ENCODE measurements around the gene EFHC1.

DNA sequence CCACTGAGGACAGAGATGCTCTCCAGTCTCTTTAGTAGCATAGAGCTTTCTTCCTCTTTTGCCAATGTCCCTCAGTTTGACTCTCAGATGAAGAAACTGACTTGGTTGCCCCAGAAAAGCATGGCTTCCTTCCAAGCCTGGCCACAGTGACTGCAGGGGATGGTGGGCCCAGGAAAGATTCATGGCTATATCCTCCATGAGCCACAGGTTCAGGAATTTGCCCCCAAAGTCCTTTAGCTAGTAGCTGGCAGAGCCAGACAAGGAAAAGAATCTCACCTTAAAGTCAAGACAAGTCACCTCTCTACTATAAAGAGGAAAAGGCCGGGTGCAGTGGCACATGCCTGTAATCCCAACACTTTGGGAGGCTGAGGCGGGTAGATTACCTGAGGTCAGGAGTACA is 113.3 kb downstream of the EFHC1 start:
- TF ChIP-seq ZNF432 (CRISPR knock-in tag; IDR thresholded peaks at IDR 0.05; ENCODE audit: borderline replicate concordance) (no peak), KLF12 (CRISPR knock-in tag; IDR thresholded peaks at IDR 0.05; ENCODE audit: borderline replicate concordance) (no peak), ZNF501 (CRISPR knock-in tag; IDR thresholded peaks at IDR 0.05) (no peak), BHLHE40 (IDR thresholded peaks at IDR 0.05; ENCODE audit: low read length) (no peak), ZNF207 (IDR thresholded peaks at IDR 0.05; ENCODE audit: borderline replicate concordance) (no peak), POLR2AphosphoS5 (IDR thresholded peaks at IDR 0.05; ENCODE audit: low read depth, low read length) (no peak), CBX2 (IDR thresholded peaks at IDR 0.05; ENCODE audit: low read depth, low read length) (no peak), CBX2 (CRISPR knock-in tag; IDR thresholded peaks at IDR 0.05; ENCODE audit: low read depth) (no peak), KLF9 (CRISPR knock-in tag; IDR thresholded peaks at IDR 0.05; ENCODE audit: low read depth) (no peak), ZFAT (CRISPR knock-in tag; conservative IDR thresholded peaks at IDR 0.05) (no peak)
- TF ChIP-seq, protein P1, sequence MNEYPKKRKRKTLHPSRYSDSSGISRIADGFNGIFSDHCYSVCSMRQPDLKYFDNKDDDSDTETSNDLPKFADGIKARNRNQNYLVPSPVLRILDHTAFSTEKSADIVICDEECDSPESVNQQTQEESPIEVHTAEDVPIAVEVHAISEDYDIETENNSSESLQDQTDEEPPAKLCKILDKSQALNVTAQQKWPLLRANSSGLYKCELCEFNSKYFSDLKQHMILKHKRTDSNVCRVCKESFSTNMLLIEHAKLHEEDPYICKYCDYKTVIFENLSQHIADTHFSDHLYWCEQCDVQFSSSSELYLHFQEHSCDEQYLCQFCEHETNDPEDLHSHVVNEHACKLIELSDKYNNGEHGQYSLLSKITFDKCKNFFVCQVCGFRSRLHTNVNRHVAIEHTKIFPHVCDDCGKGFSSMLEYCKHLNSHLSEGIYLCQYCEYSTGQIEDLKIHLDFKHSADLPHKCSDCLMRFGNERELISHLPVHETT (CRISPR knock-in tag; conservative IDR thresholded peaks at IDR 0.05) = no peak
- TF ChIP-seq, protein P2, sequence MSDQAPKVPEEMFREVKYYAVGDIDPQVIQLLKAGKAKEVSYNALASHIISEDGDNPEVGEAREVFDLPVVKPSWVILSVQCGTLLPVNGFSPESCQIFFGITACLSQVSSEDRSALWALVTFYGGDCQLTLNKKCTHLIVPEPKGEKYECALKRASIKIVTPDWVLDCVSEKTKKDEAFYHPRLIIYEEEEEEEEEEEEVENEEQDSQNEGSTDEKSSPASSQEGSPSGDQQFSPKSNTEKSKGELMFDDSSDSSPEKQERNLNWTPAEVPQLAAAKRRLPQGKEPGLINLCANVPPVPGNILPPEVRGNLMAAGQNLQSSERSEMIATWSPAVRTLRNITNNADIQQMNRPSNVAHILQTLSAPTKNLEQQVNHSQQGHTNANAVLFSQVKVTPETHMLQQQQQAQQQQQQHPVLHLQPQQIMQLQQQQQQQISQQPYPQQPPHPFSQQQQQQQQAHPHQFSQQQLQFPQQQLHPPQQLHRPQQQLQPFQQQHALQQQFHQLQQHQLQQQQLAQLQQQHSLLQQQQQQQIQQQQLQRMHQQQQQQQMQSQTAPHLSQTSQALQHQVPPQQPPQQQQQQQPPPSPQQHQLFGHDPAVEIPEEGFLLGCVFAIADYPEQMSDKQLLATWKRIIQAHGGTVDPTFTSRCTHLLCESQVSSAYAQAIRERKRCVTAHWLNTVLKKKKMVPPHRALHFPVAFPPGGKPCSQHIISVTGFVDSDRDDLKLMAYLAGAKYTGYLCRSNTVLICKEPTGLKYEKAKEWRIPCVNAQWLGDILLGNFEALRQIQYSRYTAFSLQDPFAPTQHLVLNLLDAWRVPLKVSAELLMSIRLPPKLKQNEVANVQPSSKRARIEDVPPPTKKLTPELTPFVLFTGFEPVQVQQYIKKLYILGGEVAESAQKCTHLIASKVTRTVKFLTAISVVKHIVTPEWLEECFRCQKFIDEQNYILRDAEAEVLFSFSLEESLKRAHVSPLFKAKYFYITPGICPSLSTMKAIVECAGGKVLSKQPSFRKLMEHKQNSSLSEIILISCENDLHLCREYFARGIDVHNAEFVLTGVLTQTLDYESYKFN (CRISPR knock-in tag; conservative IDR thresholded peaks at IDR 0.05) = no peak
- TF ChIP-seq, protein P3, sequence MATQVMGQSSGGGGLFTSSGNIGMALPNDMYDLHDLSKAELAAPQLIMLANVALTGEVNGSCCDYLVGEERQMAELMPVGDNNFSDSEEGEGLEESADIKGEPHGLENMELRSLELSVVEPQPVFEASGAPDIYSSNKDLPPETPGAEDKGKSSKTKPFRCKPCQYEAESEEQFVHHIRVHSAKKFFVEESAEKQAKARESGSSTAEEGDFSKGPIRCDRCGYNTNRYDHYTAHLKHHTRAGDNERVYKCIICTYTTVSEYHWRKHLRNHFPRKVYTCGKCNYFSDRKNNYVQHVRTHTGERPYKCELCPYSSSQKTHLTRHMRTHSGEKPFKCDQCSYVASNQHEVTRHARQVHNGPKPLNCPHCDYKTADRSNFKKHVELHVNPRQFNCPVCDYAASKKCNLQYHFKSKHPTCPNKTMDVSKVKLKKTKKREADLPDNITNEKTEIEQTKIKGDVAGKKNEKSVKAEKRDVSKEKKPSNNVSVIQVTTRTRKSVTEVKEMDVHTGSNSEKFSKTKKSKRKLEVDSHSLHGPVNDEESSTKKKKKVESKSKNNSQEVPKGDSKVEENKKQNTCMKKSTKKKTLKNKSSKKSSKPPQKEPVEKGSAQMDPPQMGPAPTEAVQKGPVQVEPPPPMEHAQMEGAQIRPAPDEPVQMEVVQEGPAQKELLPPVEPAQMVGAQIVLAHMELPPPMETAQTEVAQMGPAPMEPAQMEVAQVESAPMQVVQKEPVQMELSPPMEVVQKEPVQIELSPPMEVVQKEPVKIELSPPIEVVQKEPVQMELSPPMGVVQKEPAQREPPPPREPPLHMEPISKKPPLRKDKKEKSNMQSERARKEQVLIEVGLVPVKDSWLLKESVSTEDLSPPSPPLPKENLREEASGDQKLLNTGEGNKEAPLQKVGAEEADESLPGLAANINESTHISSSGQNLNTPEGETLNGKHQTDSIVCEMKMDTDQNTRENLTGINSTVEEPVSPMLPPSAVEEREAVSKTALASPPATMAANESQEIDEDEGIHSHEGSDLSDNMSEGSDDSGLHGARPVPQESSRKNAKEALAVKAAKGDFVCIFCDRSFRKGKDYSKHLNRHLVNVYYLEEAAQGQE (IDR thresholded peaks at IDR 0.05; ENCODE audit: borderline replicate concordance in 1 of 2, low read depth in 1 of 2, low read length in 2 of 2) = no peak
